Stimulated activated CD8-positive, alpha-beta memory T cell treated with anti-CD3 and anti-CD28 coated beads, Interleukin-4, amount 100 ng/mL, for 48 hours (primary cell): ENCODE results near the gene CAPN8.

Experiments used
- DNase-seq: peaks from one replicate; pipeline ENCODE4 v3.0.0-alpha.2; 2020

CAPN8 gene

DNA sequence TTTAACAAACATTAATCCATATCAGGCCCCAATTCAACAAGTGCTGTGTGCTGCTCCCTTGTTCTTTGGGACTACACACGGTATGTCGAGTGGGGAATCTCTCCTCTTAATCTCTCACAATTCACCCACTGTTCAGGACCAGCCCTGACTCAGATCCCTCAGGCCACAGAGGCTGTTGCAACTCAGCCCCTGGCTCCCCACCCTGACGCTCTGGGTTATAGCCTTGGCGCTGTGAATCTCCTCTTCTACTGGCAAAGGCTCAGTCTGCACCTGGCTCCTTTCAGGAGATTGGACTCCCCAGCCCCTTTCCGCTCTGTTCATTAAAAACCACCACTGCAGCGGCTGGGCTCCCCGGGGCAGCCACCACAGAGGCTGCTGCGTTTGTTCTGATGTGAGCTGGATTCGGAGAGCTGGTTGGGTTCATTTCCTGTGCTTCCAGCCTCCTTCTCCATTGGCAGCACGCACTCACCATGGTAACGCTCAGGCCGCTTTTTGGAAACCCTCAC is 13.0 kb downstream of the CAPN8 start:
- no peak for DNase-seq

DNA sequence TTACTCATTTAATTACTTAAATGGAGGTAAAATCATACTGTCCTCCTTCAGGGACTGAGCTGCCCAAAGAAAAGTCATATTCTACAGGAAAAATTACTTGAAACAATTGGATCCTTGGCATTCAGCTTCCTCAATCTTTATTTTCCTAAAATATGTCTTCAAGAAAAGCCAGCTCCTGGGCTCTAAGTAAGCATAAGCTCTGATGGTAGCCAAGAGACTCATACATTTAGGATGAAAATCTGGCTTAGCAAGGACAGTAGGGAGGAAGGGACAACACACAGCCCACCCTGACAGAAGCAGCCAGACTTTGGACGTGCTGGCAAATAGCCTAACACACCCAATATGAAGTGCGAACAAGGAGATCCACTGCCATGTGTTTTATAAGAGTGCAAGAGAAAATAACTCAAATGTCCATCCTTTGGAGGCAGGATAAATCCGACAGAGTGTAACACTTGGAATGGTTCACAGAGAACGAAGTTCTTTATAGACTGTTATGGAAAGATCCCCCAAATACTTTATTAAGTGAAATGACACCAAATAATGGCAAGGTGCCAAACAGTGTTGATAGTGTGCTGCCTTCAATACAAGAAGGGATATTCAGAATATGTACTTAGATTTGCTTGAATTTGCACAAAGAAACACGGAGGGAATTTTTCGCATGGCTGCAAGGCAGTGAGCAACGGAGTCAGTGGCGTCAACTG is 14.1 kb downstream of the CAPN8 start:
- DNase-seq, result no peak

DNA sequence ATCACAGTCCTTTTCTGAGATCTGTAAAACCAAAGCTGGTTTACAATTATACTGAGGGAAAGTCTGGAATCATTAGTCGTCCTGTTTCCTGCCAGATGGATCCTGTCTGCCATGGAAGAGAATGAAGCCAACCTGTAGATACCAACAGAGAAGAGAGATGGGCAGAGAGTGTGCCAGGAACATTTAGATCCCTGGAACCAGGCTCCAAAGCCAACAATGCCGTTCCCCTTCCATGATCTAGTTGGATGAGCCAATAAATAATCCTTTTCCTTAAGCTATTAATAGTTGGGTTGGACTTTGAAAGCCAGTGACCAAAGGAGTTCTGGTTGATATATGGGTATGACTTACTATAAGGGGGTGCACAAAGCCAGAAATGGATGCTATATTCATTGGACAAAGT is 15.0 kb downstream of the CAPN8 start:
- DNase-seq, result no peak

DNA sequence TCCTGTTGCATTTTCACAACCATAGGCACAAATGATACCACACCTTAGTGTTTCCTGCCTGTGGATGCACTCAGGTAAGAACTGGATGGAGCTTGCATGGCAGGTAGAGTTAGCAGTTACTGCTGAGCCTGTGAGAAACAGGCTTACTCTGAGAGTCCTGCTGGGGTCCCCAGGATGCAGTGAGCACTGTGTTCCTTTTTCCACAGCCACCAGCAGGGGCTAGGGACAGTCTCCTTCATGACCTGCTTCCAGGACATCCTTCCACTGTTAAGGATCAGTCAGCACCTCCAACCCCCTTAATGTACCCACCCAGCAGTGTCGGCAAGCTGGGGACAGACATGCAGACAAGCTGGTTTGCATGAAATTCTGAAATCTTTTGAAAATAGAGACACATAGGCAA is 16.3 kb downstream of the CAPN8 start:
- no peak for DNase-seq

DNA sequence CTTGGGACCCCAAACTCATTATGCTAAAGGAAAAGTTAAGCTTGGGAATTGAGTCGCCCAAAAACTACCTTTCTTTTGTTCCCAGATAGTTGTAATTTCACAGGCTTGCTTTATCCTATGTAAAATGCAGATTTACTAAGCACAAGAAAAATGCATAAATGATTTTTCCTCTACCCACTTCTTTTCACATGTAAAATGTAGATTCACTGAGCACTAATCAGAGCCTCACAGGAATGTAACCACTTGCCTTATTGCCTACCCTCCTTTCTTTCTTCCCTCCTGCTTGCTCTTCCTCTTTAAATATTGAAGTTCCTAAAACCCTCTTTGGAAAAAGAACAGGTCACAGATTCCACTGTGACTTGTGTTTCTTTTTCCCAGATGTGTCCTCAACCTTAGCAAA is 18.3 kb downstream of the CAPN8 start:
- DNase-seq, result no peak

DNA sequence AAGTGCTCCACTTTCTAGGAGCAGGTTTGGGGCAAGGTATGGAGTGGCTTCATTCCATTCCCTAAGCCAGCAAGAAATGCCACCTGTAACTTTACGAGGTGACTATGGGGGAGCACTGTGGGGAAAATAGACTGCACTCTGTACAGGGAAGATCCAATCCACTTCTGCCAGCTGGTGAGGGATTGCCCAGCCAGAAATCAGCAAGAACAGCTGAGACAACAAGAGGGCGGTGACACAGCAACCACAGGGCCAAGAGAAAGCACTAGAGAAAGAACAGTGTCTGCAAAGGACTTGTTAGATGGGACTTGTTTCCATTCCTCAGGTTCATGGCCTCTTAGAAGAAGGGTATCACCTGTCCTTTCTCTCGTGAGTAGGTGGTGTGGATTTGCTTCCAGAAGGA is 19.6 kb downstream of the CAPN8 start:
- DNase-seq, result no peak

DNA sequence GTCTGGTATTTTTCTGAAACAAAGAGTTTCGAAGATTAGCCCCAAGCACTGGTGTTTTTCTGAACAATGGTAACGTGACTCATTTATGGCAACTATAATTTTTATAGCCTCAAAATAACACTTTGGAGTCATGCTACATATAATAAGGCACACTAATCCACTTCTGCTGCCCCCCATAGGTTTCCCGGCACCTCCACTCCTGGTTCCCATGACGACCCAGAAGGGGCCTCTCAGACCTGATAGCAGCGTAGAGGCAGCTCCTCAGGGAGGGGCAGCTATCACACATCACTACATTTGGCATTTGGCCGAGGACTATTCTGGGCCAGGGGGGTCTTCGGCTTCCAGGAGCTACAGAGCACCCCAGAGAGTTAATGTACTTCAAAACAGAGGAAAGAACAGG is 23.3 kb downstream of the CAPN8 start:
- DNase-seq, result no peak

DNA sequence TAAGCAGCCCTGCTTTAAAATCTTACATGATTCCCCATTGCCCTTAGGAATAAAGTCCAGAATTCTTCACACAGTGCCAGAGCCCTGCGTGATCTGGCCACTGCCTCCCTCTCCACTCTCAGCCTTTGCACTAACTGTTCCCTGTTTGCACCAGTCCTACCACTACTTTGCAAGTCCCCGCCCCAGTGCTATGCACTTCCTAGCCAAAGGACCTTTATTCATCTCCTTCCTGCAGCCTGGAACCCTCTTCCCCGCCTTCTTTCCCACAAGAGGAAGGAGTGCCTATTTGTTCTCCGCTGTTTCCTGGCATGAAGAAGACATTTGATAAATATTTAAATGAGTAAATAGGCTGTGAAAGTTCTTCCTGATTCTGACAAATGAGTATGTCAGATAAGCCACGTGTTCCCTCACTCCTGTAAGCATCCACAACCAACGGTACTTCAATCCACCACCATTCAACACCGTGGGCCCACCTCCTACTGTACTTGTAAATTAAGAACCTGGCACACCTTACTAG is 23.9 kb downstream of the CAPN8 start:
- no peak for DNase-seq

DNA sequence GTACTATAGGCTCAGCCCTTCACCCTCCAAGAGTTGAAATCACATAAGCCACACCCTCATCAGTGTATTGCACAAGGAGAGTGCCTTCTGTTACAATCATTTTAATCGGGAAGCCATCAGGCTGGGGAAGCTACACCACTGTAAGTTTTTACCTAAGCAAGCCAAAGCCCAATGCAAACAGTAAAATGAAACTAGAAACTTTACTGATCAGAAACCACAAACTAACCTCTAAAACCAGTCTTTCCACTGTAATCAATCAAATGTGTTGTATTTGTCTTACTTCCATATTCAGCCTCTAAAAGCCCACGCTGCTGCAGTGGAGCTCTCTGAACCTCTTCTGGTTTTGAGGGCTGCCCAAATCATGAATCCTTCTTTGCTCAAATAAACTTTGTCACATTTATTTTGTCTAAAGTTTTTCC is 26.2 kb downstream of the CAPN8 start:
- no peak for DNase-seq

DNA sequence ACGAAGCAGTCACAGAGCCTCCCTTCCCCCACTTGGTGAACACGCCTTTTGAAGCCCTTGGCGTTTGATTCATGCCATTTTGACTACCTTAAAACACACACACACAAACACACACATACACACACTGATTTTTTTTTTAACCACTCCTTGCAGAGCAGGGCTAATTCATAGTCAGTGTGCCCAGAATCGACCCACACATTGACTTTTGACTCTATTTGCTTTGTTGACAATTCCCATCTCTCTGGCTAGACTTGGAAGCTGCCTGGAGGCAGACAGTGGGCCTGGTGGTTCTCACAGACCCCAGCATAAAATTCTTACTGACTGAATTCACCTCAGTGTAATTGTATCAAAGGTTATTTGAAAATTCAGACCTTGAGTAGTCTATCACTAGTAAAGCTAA is 30.3 kb downstream of the CAPN8 start:
- DNase-seq, result no peak

DNA sequence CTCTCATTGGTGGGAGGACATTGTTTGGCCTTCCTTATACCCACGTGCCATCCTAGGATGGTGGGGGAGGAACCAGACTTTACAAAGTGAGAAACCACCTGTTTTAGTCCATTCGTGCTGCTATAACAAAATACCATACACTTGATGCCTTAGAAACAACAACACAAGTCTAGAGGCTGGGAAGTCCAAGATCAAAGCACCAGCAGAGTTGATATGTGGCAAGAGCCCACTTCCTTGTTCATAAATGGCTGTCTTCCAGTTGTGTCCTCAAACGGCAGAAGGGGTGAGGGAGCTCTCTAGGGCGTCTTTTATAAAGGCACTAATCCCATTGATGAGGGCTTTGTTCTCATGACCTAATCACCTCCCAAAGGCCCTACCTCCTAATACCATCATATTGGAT is 31.1 kb downstream of the CAPN8 start:
- DNase-seq, result no peak

DNA sequence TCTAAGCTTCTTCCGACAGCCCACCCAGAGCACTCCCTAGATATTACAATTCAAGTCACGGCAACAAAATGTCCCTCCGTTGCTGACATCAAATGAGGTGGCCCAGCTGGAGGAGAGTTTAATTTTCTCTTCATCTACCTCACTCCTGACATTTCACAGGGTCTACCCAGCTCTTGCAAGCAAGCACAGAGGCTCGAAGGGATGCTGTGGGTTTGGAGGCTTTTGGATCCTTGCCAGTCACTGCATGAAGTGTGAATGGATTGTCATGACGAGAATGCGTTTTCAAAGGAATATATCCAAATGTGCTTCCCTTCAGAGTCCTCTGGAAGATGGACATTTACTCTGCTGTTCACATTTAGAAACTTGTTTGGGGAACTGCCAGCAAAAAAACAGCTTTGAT is 33.5 kb downstream of the CAPN8 start:
- DNase-seq, result no peak

DNA sequence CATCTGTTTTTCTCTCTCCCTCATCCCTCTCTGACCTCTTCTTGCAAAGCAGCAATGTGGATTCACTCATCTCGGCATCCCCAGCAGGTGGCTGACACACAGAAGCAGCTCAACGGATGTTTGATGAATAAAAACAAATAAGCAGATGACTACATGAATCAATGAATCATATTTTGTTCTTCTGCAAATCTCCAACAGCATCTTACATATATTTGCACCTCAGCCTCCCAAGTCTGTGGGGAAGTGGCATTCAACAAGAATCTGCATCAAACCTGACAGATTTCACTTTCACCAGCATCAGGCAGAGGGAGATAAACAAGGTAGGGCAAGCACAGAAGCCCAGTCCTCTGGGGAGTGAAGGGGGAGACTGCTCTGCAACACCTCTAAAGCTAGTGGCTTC is 34.0 kb downstream of the CAPN8 start:
- DNase-seq, result no peak

DNA sequence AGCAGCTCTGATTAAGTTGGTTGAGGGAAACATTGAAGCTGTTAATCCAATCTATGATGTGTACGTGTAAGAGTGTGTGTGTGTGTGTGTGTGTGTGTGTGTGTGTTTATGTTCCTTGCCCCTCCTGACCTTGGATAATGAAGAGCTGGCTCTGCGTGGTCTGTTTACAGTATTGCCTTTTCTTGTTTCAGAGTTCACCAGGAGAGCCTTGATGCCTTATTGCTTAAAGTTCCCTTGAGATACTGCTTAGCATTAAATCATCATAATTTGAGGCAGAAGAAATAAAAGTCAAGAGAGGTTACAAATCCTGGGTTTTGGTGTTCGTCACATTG is 36.4 kb downstream of the CAPN8 start:
- DNase-seq, result no peak

DNA sequence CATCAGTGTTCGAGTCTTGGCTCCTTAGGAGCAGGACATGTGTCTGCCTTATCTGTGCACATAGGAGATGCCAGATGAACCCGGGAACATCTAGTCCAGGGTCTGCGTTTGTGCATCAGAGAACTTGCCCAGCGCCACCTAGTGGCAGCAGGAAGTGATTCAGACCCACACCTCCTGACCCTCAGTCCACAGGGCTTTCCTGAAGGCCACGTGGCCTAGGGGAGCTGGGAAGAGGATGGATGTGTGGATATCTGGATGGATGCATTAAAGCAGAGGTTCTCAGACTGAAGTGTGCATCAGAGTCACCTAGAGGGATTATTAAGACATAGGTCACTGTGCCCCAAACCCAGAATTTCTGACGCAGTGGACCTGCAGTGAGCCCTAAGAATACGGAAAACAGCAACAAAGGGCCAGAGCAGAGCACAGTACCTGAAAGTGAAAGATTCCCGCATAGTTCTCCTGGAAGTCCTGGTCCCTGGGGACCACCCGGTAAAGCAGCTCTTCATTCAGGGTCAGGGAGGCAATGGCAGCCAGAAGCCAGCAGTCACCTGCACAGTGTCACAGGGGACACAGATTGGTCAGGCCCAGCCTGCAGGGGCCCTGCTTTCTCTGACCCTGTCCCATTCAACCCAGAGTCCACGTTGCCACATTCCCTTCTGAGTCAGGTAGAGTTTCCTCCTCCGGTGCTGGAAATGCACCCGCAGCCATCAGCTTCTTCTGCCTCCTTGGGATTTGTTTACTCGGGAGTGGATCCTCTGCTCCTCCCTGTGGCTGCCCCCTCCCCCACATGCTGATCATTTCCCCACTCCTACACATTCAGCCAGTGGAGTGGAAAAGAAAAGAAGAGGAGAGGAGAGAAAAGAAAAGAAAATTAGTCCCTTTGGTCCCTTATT is 37.0 kb downstream of the CAPN8 start:
- DNase-seq, result peak; percentile 77

DNA sequence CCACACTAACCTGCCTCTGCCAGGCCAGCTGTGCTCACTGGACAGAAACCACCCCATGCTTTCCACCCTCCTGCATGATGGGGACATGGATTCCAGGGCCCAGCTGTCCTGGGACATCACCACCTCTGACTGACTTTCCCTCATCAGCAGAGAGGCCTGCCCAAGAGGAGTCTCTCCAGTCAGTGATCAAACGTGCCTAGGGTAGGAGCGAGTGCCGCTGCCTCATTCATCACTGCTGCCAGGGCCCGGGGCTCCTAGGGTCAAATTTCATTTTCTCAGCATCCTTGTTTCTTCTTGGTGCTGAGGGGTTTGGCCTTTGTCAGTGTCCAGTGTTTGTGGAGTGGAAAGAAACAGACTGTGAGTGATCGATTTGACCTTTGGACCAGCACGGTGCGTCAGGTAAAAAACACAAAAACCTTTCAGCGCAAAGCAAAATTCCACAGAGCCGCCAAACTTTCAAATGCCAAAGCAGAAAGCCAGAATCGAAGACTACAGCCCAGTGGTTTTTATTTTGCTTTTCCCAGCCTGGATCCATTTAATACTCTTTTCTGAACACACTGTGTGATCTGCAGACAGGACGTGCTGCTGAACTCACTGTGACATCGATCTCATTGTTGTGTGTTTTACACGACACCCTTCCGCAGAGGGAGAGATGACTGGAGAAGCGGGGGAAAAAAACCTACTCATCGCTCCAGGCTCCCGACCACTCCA is 43.2 kb downstream of the CAPN8 start:
- DNase-seq, result no peak

DNA sequence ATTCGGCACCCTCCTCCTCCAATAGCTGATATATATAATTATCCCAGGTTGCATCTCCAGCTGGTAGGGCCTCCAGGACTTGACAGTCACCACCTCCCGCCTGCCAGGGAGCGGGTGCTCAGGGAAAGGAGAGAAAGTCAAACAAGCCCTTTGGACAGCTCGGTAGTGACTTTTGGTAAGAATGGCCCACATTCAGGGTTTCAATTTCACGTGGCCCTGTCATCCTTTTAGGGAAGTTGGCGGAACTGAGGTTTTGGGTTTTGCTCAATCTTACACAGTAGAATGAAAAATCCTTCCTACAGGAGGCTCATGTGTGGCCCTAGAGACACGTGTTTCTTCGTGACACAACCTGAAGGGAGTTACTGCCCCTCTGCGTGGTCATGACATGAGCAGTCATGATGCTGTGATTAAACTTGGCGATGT is 44.2 kb downstream of the CAPN8 start:
- no peak for DNase-seq

DNA sequence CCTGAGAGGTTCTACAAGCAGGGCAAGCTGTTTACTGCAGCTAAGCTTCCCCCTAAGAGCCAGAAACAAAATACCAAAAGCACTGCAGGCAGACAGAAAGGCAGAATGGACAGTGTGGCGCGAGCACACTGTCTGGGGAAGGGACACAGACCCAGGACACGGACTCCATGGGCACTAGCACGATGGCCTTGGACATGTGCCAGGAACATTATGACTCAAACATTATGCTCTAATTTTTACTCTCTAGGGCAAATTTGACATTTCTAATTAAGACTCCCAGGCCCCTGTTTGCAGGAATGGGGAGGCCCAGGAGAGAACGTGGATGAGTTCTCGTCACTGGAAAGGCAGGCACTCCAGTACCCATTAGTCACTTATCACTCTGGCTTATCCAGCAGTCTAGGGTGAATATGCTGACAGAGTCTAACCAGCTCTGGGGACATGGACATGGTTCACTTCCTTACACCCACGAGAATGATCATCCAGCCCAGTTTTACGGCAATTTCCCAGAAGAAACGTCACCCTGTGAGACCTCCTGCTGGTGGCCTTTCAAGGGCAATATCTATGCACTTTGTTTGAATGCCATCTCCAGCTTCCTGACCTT is 45.1 kb downstream of the CAPN8 start:
- DNase-seq, result no peak

DNA sequence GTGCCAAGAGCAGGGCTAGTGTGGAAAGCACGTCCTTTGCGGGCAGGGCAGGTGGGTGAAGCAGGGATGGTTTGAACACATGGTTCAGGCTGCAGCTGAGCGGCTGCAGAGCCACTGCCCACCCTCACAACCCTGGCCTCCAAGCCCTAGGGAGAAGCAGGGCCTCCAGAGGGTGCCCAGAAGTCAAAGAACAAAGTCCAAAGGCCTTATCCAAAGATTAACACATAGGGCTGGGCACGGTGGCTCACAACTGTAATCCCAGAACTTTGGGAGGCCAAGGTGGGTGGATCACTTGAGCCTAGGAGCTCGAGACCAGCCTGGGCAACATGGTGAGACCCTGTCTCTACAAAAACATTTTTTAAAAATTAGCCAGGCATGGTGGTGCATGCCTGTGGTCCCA is 46.8 kb downstream of the CAPN8 start:
- DNase-seq, result no peak

DNA sequence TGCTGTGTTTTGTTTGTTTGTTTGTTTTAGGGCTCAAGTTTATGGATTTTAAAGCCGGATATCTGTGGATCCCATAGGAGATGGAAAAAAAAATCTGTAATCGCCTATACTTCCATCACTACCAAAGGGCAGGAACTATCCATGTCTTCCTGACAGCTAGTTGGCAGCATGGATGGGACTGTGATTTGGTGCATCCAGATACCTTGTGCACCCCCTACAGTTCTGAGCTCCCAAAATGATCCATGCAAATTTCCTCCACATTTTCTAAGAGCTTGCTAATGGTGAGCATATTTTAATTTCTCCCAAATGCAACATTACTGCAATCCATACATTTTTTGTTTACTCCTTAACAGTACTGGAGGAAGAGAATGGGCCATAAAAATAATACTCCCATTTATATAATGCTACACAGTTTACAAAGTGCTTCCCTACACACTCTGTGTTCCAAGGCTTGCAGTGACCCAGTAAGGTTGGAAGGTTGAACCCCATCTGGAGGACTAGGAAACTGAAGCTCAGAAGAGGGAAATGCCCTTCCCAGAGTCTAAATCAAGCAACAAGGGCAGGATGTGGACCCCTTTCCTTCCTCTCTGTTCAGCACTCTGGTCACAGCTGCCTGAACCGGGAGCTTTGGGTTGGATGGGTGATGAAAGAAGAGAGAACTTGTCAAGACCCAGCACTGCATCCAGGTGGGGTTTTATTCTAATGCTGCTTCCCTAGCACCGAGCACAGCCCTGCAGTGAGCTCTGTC is 48.0 kb downstream of the CAPN8 start:
- no peak for DNase-seq

DNA sequence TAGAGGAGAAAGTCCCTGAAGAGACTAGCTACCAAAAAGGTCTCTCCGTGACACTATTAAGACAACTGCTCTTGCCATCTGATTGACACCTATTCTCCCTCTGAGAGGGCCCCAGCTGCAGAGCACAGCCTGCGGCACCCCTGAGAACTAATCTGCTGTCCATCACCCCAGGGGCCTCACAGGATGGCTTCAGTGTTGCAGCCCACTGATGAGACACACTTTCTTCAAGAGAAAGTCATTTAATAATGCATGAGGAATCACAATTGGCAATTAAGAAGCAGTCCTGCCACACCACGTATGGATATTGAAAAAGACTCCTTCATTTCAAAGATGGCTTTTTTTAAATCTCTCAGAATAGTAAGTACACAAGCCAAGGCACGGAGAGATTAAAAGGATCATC is 48.9 kb downstream of the CAPN8 start:
- DNase-seq, result no peak

DNA sequence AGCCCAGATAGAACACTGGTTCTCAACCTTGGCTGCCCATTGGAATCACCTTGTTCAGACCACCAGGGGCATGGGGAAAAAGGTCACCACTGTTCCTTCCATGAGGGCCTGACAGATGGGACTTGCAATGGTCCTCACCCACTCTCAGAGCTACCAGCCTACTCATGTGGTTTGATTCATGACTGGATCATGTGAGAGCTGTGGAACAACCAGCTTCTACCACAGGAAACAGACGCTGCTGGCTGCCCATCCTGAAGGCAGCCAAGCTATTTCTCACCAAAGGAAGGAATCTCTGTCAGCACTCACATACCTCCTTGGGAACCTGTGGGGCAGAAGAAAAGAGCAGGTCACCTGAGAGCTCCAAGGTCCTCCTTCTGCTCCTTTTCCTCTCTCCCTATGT is 53.6 kb downstream of the CAPN8 start:
- no peak for DNase-seq
